Measurements from ENCODE around the gene MAPKBP1. TPM values are rescaled to one million over a fixed set of nuclear protein-coding genes. Genes with fewer than 3 reads are reported as not detected.
"Not testable (repeated sequence)": the region's sequence is repeated elsewhere in the genome, so short reads cannot be mapped to it uniquely, and the experiment has no call there.

The MAPKBP1 gene
- total and polyA plus RNA-seq, 9 donors, result 7.4 to 14.4 (median 10.3) TPM

DNA sequence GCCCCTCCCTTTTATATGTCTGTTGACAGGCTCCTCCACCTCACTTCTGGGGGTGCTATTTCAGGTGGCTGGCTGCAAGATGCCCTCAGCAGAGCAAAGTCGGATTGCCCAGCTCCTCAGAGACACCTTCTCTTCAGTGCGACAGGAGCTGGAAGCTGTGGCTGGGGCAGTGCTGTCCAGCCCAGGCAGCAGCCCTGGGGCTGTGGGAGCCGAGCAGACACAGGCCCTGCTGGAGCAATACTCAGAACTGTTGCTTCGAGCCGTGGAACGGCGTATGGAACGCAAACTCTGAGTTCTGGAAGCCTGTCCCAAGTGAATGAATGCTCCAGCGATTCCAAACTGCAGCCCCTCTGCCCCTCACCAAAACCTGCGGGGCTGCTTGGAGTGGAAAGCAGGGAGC is 50.9 kb downstream of the MAPKBP1 start:
- DNase-seq, result no peak
- H3K4me1 ChIP-seq (ENCODE audit: control insufficient read depth, insufficient read depth, low read length), result peaks cover 17% of the 10 kb centered on the region
- H3K9me3 ChIP-seq (replicated peaks; ENCODE audit: control insufficient read depth, low read depth, low read length), result no peaks in the 10 kb centered on the region
- H3K27ac ChIP-seq (ENCODE audit: low read length), result no peak overlapping the region
- WGBS (ENCODE audit: insufficient coverage), result 74% methylated on average over 5 of the region's 10 CpGs
- no peak overlapping the region for H3K4me3 ChIP-seq (ENCODE audit: low read length)
- H3K36me3 ChIP-seq (ENCODE audit: control insufficient read depth, insufficient read depth, low read length), result peaks cover 60% of the 10 kb centered on the region
- no peaks in the 10 kb centered on the region for H3K27me3 ChIP-seq (ENCODE audit: control insufficient read depth, insufficient read depth, low read length)

DNA sequence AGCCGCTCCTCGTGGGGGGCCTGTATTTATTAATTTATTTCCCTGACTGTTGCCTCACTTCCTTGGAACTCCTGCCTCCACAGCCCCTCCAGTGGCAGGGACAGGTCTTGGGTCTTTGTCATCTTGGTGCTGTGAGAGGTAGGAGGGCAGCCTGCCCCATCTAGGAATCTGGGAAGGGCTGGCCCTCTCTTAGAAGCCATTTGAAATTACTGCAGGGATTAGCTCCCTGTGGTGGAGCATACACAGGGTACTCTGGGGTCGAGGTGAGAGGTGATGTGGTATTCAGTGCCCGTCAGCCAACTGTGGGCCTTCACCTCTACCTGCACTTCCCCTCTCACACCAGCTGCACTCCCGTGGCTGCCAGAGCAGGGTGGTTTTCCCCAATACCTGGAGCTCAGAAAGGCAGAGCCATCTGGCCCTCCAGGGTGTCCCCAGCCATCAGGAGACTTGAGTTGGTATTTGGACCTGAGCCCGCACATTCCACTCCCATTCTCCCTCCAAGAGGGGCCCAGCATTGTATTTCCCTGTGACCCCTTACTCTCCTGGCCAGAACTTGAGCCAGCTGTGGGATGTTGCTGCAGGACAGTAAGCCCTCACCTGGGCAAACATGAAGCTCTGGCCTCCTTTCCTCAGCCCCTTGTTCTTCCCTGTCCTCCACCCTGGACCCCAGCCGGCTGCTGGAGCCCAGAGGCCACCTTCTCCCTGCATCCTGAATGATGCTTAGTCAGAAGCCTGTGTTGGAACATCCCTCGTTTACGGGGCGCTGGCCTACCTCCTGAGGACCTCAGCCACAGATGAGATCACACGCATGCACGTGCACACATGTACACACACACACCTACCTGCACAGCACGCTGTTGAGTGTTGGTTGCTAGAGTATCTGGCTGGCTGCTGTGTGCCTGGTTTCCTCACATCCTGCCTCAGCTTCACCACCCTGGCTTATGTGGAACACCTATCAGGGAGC is 51.6 kb downstream of the MAPKBP1 start:
- Histone ChIP-seq H3K36me3 (ENCODE audit: control insufficient read depth, insufficient read depth, low read length) (peaks cover 57% of the 10 kb centered on the region), H3K27ac (ENCODE audit: low read length) (no peak overlapping the region), H3K4me1 (ENCODE audit: control insufficient read depth, insufficient read depth, low read length) (peaks cover 18% of the 10 kb centered on the region), H3K4me3 (ENCODE audit: low read length) (no peak overlapping the region), H3K9me3 (replicated peaks; ENCODE audit: control insufficient read depth, low read depth, low read length) (no peaks in the 10 kb centered on the region), H3K27me3 (ENCODE audit: control insufficient read depth, insufficient read depth, low read length) (no peaks in the 10 kb centered on the region)
- 74% methylated on average over 6 of the region's 13 CpGs for whole genome bisulfite sequencing (ENCODE audit: insufficient coverage)
- DNase-seq, result no peak

- 6% methylated on average over 26 of the region's 37 CpGs for WGBS (ENCODE audit: insufficient coverage)
- Histone ChIP-seq H3K4me1 (ENCODE audit: control insufficient read depth, insufficient read depth, low read length) (peaks cover 18% of the 10 kb centered on the region), H3K27ac (ENCODE audit: low read length) (no peak overlapping the region), H3K4me3 (ENCODE audit: low read length) (peak overlapping the region; percentile 81), H3K36me3 (ENCODE audit: control insufficient read depth, insufficient read depth, low read length) (peaks cover 56% of the 10 kb centered on the region), H3K9me3 (replicated peaks; ENCODE audit: control insufficient read depth, low read depth, low read length) (no peaks in the 10 kb centered on the region), H3K27me3 (ENCODE audit: control insufficient read depth, insufficient read depth, low read length) (no peaks in the 10 kb centered on the region)
- no peak for DNase-seq
These were observed 53.1 kb downstream of the MAPKBP1 start for GRCh38 chr15:41827290-41827879.

DNA sequence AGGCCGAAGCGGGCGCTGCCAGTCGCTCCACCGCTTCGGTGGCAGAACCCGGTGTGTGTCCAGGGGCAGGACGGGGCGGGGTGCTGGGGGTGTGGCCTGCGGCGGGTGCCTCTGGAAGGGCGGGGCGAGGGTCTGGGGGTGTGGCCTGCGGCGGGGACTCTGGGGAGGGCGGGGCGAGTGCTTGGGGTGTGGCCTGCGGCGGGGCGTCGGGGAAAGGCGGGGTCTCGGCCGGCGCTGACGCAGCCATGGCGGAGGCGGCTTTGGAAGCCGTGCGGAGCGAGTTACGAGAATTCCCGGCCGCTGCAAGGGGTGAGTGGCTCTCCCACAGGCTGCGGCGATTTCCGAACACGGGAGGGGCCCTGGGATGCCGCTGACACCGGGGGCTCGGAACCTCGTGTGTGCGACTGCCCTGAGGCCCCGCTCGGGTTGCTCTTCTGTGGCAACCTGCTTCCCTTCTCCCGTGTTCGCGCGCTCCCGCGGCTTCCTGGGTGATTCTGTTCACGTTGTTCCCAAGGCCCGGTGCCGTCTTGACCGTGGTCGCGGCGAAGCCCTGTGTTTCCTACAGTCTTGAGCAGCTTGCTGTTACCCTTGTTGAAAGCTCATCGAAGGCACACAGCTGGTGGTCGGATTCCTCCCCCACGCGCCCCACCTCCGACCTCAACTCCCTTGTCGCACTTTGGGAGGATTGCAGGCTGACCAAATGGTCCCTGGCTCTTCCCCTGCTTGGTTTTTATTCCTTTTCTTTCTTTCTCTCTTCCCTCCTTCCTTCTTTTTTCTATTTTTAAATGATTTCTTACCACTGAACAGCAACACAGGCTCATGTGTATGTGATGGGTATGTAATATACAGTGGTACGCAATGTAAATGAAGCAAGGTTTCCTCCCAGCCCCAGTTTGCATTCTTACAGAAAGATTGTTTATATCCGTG is 53.9 kb downstream of the MAPKBP1 start, which contains the start of gene JMJD7:
Gene JMJD7, plus strand, starts transcription at position 213 of the 927 bp plus-strand sequence. Its CDS starts 33 bp downstream, at position 246.
- under 1% methylated on average over 60 of the region's 66 CpGs for WGBS (ENCODE audit: insufficient coverage)
- H3K27ac ChIP-seq (ENCODE audit: low read length), result peak within 1 kb of the TSS; percentile 91
- peak within 1 kb of the TSS; percentile 81 for H3K4me3 ChIP-seq (ENCODE audit: low read length)
- no peaks in the 10 kb centered on the region for H3K9me3 ChIP-seq (replicated peaks; ENCODE audit: control insufficient read depth, low read depth, low read length)
- H3K27me3 ChIP-seq (ENCODE audit: control insufficient read depth, insufficient read depth, low read length), result no peaks in the 10 kb centered on the region
- H3K4me1 ChIP-seq (ENCODE audit: control insufficient read depth, insufficient read depth, low read length), result peaks cover 18% of the 10 kb centered on the region
- H3K36me3 ChIP-seq (ENCODE audit: control insufficient read depth, insufficient read depth, low read length), result peaks cover 56% of the 10 kb centered on the region
- DNase-seq, result peak; percentile 94

- peak overlapping the region; percentile 91 for H3K27ac ChIP-seq (ENCODE audit: low read length)
- H3K4me1 ChIP-seq (ENCODE audit: control insufficient read depth, insufficient read depth, low read length), result peaks cover 18% of the 10 kb centered on the region
These were observed 54.5 kb downstream of the MAPKBP1 start for GRCh38 chr15:41828807-41829141.

GRCh38 chr15:41829959-41830646 is 55.8 kb downstream of the MAPKBP1 start:
- no peak overlapping the region for H3K4me3 ChIP-seq (ENCODE audit: low read length)
- no peak overlapping the region for H3K27ac ChIP-seq (ENCODE audit: low read length)
- 83% methylated on average over 8 of the region's 13 CpGs for WGBS (ENCODE audit: insufficient coverage)
- H3K27me3 ChIP-seq (ENCODE audit: control insufficient read depth, insufficient read depth, low read length), result no peaks in the 10 kb centered on the region
- peaks cover 18% of the 10 kb centered on the region for H3K4me1 ChIP-seq (ENCODE audit: control insufficient read depth, insufficient read depth, low read length)
- H3K36me3 ChIP-seq (ENCODE audit: control insufficient read depth, insufficient read depth, low read length), result peaks cover 48% of the 10 kb centered on the region
- H3K9me3 ChIP-seq (replicated peaks; ENCODE audit: control insufficient read depth, low read depth, low read length), result no peaks in the 10 kb centered on the region
- DNase-seq, result no peak

More at GRCh38 chr15:41828807-41829141, 54.5 kb downstream of the MAPKBP1 start:
- DNase-seq, result no peak
- H3K36me3 ChIP-seq (ENCODE audit: control insufficient read depth, insufficient read depth, low read length), result peaks cover 50% of the 10 kb centered on the region
- no peaks in the 10 kb centered on the region for H3K9me3 ChIP-seq (replicated peaks; ENCODE audit: control insufficient read depth, low read depth, low read length)
- H3K4me3 ChIP-seq (ENCODE audit: low read length), result peak overlapping the region; percentile 81
- H3K27me3 ChIP-seq (ENCODE audit: control insufficient read depth, insufficient read depth, low read length), result no peaks in the 10 kb centered on the region
- WGBS (ENCODE audit: insufficient coverage), result 40% methylated on average over 1 of the region's 6 CpGs

- H3K4me3 ChIP-seq (ENCODE audit: low read length); H3K27ac ChIP-seq (ENCODE audit: low read length); H3K27me3 ChIP-seq (ENCODE audit: control insufficient read depth, insufficient read depth, low read length); H3K9me3 ChIP-seq (replicated peaks; ENCODE audit: control insufficient read depth, low read depth, low read length); DNase-seq: not testable (repeated sequence)
- Histone ChIP-seq H3K4me1 (ENCODE audit: control insufficient read depth, insufficient read depth, low read length) (peaks cover 24% of the 10 kb centered on the region), H3K36me3 (ENCODE audit: control insufficient read depth, insufficient read depth, low read length) (peaks cover 53% of the 10 kb centered on the region)
- WGBS (ENCODE audit: insufficient coverage), result 90% methylated on average over 3 of the region's 4 CpGs
These were observed 57.0 kb downstream of the MAPKBP1 start for GRCh38 chr15:41831291-41831690.

DNA sequence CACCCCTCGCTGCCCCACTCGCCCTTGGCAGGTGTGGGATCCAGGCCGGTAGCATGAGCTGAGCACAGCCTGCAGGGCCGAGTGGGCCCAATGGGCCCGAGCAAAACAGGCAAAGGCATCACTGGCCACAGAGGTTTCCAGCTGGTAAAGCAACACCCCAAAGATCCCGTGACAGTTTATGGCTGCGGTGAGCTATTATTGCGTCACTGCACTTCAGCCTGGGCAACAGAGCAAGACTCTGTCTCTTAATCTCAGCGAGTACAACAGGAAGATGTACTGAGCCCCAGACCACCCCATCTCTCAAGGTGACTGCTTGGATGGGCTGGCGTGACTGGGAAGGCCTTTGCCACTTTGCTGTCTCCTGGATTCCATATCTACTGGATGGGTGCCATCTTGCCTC is 57.9 kb downstream of the MAPKBP1 start:
- no peaks in the 10 kb centered on the region for H3K27me3 ChIP-seq (ENCODE audit: control insufficient read depth, insufficient read depth, low read length)
- no peak overlapping the region for H3K4me3 ChIP-seq (ENCODE audit: low read length)
- WGBS (ENCODE audit: insufficient coverage), result 96% methylated on average over 8 of the region's 10 CpGs
- peaks cover 33% of the 10 kb centered on the region for H3K4me1 ChIP-seq (ENCODE audit: control insufficient read depth, insufficient read depth, low read length)
- no peak overlapping the region for H3K27ac ChIP-seq (ENCODE audit: low read length)
- no peaks in the 10 kb centered on the region for H3K9me3 ChIP-seq (replicated peaks; ENCODE audit: control insufficient read depth, low read depth, low read length)
- peaks cover 60% of the 10 kb centered on the region for H3K36me3 ChIP-seq (ENCODE audit: control insufficient read depth, insufficient read depth, low read length)
- DNase-seq, result no peak

- no peaks in the 10 kb centered on the region for H3K27me3 ChIP-seq (ENCODE audit: control insufficient read depth, insufficient read depth, low read length)
- WGBS (ENCODE audit: insufficient coverage), result 82% methylated on average over 2 of the region's 3 CpGs
- H3K36me3 ChIP-seq (ENCODE audit: control insufficient read depth, insufficient read depth, low read length), result peaks cover 61% of the 10 kb centered on the region
- H3K4me1 ChIP-seq (ENCODE audit: control insufficient read depth, insufficient read depth, low read length), result peaks cover 34% of the 10 kb centered on the region
- no peak overlapping the region for H3K27ac ChIP-seq (ENCODE audit: low read length)
- H3K9me3 ChIP-seq (replicated peaks; ENCODE audit: control insufficient read depth, low read depth, low read length), result no peaks in the 10 kb centered on the region
- DNase-seq, result no peak
- no peak overlapping the region for H3K4me3 ChIP-seq (ENCODE audit: low read length)
These were observed 58.6 kb downstream of the MAPKBP1 start for GRCh38 chr15:41832875-41833274.

All from muscle of leg (tissue), 11 donors.